Hematopoietic multipotent progenitor cell treated with erythropoietin and hydrocortisone succinate and interleukin-3 and kit ligand, for 17 days (in vitro differentiated cells): ENCODE results near the gene UTP11.

Experiments
- DNase-seq: peaks from one replicate; pipeline ENCODE4 v3.0.0-alpha.2; 2015; ENCODE audit warnings: low spot score

Gene UTP11

GRCh38 chr1:38046333-38046883, 33.9 kb downstream of the UTP11 start, which contains the start of gene POU3F1:
Gene POU3F1, minus strand, starts transcription at chr1:38046793. Its CDS starts 50 bp downstream, at chr1:38046743.
- DNase-seq = no peak

- DNase-seq = peak; percentile 31
Measured at GRCh38 chr1:38046884-38047602, 34.5 kb downstream of the UTP11 start.

- no peak for DNase-seq
Measured at GRCh38 chr1:38047603-38048141, 35.1 kb downstream of the UTP11 start.

- DNase-seq = no peak
Measured at GRCh38 chr1:38050397-38051078, 38.0 kb downstream of the UTP11 start.

GRCh38 chr1:38051079-38051543, 38.6 kb downstream of the UTP11 start:
- DNase-seq = no peak

GRCh38 chr1:38052750-38053415, 40.3 kb downstream of the UTP11 start:
- no peak for DNase-seq

- no peak for DNase-seq
Measured at GRCh38 chr1:38053416-38054091, 41.0 kb downstream of the UTP11 start.

GRCh38 chr1:38055398-38055797, 42.9 kb downstream of the UTP11 start:
- no peak for DNase-seq

- no peak for DNase-seq
Measured at GRCh38 chr1:38055965-38056364, 43.4 kb downstream of the UTP11 start.

- DNase-seq = no peak
Measured at GRCh38 chr1:38059635-38060250, 47.2 kb downstream of the UTP11 start.

GRCh38 chr1:38060498-38060897, 48.0 kb downstream of the UTP11 start:
- no peak for DNase-seq

GRCh38 chr1:38061290-38061689, 48.8 kb downstream of the UTP11 start:
- no peak for DNase-seq

GRCh38 chr1:38061883-38062328, 49.4 kb downstream of the UTP11 start:
- DNase-seq = no peak

GRCh38 chr1:38062361-38063288, 50.1 kb downstream of the UTP11 start:
- no peak for DNase-seq

- DNase-seq = no peak
Measured at GRCh38 chr1:38063616-38064015, 51.1 kb downstream of the UTP11 start.

GRCh38 chr1:38064197-38064903, 51.8 kb downstream of the UTP11 start:
- no peak for DNase-seq

GRCh38 chr1:38068220-38068979, 55.9 kb downstream of the UTP11 start:
- DNase-seq = no peak

- no peak for DNase-seq
Measured at GRCh38 chr1:38068980-38069340, 56.4 kb downstream of the UTP11 start.
